ENCODE results near the gene AMPD3.

The AMPD3 gene

DNA sequence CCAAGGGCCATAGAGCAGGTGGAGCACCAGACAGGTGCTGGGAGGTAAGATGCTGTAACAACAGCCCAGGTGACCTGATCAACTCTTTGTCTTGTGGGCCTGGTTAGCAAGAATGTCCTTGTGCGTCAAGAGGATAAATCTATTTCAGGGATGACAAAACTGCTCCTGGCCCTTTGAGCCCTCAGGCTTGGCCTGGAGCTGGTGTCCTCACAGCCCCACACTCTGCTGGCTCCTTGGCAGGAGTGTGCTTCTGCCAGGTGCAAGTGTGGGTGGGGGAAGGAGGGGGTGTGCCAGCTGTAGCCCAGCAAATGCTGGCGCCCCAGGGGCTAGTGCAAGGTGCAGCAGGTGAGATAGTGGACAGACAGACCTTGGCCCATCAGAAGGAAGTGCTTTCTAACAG, 19.5 kb downstream of the AMPD3 start:
- no peak for TF ChIP-seq TAF1 (IDR thresholded peaks at IDR 0.05; ENCODE audit: borderline replicate concordance, low read depth, low read length)
- DNase-seq (ENCODE audit: insufficient read length) (no peak), FAIRE-seq (no peak)

DNA sequence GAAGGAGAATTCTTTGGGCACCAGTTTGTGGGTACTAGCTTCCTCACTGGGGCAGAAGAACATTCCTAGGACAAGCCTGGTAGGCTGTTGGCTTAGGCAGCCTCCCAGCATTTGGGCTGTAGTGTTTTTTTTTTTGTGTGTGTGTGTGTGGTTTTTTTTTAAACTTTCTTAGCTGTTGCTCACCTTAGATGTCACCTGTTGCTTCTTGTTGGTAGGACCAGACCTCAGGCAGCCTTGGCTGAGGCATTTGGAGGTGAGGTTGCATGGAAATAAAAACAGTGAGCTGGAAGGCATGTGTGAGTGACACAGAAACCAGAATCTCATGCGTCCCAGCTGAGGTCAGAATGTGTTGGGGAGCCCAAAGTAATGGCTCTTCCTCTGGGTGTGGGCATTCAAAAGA, 21.3 kb downstream of the AMPD3 start:
- FAIRE-seq (no peak), DNase-seq (ENCODE audit: insufficient read length) (no peak)
- TF ChIP-seq TAF1 (IDR thresholded peaks at IDR 0.05; ENCODE audit: borderline replicate concordance, low read depth, low read length) (no peak), POLR2AphosphoS5 (IDR thresholded peaks at IDR 0.05; ENCODE audit: low read depth, low read length) (no peak), POLR2A (IDR thresholded peaks at IDR 0.05; ENCODE audit: low read depth, low read length) (no peak)

DNA sequence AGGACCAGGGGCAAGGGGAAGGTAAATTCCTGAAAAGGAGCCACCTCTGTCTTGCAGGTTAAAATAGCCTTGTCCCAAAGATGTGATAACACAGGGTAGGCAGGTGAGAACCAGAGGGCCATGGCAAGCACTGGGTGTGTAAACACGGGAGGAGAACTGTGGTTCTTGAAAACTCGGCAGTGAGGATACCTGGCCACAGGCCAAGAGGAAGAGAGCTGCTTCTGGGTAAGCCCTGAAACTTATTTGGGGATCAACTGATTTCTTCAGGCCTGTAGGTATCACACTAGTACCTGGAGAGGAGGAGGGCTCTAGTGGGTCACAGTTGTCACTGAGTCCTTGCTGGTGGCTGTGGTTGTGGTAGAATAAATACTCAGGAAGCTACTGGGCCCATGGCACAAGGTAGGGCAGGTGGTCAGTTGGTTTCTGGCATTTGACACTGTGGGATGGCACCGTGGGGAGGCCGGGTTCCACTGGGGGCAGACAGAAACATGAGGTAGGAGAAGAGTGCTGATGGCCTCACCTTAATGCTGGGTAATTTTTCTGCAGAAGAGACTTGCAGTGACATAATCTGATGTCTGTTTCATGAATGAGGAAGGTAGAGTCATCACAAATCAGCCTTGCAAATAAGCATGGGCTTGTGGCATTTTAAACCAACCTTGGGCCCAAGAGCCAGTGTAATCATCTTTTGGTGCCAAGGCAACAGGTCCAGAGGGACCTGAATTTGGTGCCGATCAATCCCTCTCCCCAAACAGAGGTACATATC, 22.0 kb downstream of the AMPD3 start:
- DNase-seq (ENCODE audit: insufficient read length) (no peak), FAIRE-seq (no peak)
- TF ChIP-seq TAF1 (IDR thresholded peaks at IDR 0.05; ENCODE audit: borderline replicate concordance, low read depth, low read length) (no peak), POLR2A (IDR thresholded peaks at IDR 0.05; ENCODE audit: low read depth, low read length) (no peak), POLR2AphosphoS5 (IDR thresholded peaks at IDR 0.05; ENCODE audit: low read depth, low read length) (no peak)

DNA sequence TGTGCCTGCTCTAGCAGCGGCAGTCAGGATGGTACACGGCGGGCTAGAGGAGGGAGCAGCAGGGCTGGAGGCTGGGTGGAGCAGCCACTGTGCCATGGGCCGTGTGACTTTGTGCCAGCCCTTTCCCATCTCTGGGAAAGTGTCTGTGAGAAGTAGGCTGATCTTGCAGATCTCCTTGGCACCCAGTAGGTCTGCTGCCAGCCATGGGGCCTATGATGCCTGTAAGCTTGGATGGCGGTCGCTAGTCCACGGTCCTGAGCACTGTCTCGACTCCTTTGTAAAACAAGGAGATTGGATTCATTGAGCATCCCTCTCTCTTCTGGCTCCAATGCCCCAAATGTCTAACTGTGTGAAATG, 22.6 kb downstream of the AMPD3 start:
- DNase-seq (ENCODE audit: insufficient read length) (no peak), FAIRE-seq (peak; percentile 40)
- no peak for TF ChIP-seq POLR2AphosphoS5 (IDR thresholded peaks at IDR 0.05; ENCODE audit: low read depth, low read length)

DNA sequence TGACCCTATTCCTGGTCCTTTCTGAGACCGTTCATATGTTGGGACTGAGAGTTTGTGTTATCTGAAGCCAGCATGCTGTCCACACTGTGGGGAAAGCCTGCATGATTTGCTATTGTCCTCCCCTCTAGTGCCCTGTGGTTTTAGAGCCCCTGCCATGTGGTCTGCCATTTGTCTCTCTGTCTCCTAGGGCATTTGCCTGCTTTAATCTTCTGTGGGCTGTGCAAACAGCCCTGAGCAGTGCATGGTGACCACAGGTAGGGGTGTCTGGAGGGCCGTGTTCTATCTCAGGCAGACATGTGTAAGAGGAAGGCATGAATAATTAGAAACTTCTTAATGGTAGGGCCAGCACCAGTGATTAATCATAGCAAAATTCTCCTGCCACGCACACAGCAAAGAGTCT, 23.0 kb downstream of the AMPD3 start:
- FAIRE-seq (no peak), DNase-seq (ENCODE audit: insufficient read length) (no peak)
- TF ChIP-seq TAF1 (IDR thresholded peaks at IDR 0.05; ENCODE audit: borderline replicate concordance, low read depth, low read length) = no peak
- no peak for TF ChIP-seq POLR2A (IDR thresholded peaks at IDR 0.05; ENCODE audit: low read depth, low read length)
- TF ChIP-seq POLR2AphosphoS5 (IDR thresholded peaks at IDR 0.05; ENCODE audit: low read depth, low read length) = no peak

DNA sequence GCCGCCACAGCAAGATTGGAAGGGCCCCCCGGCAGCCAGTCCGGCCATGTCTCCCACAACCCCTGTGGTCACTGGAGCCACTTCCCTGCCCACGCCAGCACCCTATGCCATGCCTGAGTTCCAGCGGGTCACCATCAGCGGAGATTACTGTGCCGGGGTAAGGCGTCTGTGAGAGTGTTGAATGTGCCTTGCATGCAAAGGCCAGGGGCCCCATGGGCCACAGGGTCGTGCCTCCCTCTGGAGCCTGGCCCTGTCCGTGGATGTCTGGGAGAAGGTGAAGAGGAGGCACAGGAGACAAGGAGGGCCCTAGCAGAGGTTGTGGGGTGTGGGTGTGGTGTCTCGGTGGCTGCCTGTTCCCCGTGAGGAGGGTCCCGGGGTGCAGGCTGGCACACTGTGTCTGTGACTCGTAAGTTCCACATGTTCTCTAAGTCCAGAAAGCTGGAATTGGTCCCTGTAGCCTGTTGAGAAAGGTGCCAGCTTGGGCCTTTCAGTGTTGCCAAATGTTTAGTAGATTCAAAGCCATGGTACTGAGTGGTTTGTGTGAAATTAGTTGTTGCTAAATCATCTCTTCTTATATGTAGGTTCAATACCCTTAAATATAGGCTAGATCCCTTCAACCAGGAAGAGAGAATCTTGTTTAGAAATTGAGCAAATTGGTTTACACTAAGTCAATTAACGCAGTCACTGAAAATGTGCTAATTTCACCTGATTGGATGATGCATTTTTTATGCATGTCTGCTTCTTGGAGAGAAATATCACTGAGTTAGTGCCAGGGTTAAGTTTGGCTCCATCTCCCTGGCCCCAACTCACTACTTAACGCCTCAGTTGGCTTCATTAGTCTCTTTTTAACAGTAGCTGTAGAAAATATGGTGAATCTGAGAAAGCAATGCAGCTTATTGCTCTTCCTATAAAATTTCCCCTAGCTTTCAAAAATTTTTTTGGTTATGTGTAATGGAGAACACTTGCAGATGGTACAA, 23.8 kb downstream of the AMPD3 start:
- FAIRE-seq = no peak
- no peak for TF ChIP-seq TAF1 (IDR thresholded peaks at IDR 0.05; ENCODE audit: borderline replicate concordance, low read depth, low read length)
- TF ChIP-seq POLR2AphosphoS5 (IDR thresholded peaks at IDR 0.05; ENCODE audit: low read depth, low read length) = no peak
- TF ChIP-seq POLR2A (IDR thresholded peaks at IDR 0.05; ENCODE audit: low read depth, low read length) = no peak
- DNase-seq (ENCODE audit: insufficient read length) = no peak

DNA sequence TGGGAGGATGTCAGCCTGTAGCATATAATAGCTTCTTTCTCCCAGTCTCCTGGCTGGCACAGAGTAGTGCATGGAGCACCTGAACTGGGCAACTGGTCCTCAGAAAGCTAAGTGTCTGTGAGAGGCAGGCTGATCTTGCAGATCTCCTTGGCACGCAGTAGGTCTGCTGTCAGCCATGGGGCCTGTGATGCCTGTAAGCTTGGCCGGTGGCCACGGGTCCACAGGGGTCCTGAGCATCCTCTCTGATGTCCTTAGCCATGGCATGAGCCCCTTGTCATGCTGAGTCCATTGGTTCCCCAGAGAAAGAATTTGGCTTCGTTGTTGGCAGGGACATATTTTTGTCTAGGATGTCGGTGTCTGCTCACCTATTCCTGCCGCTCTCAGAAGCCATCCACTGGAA, 25.0 kb downstream of the AMPD3 start:
- DNase-seq (ENCODE audit: insufficient read length) = no peak
- TF ChIP-seq POLR2AphosphoS5 (IDR thresholded peaks at IDR 0.05; ENCODE audit: low read depth, low read length) (no peak), POLR2A (IDR thresholded peaks at IDR 0.05; ENCODE audit: low read depth, low read length) (no peak), TAF1 (IDR thresholded peaks at IDR 0.05; ENCODE audit: borderline replicate concordance, low read depth, low read length) (no peak)
- FAIRE-seq = no peak

DNA sequence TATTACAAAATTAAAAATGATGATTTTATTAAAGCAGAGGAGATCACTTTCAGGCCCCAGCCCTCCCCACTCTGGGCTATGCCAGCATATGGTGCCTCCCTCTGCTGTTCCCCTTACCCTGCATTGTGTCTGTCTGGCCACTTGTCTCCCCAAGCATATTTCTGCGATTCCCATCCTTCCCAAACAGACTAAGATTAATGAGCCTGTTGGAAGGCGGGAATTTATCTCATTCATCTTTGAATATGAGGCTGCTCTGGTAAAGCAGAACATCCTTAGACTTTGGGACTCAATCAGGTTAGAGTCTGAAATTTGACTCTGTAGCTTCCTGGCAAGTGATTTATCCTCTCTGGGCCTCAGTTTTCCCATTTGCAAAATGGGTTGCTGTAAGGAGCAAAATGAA, 25.7 kb downstream of the AMPD3 start:
- FAIRE-seq (no peak), DNase-seq (ENCODE audit: insufficient read length) (no peak)
- TF ChIP-seq POLR2A (IDR thresholded peaks at IDR 0.05; ENCODE audit: low read depth, low read length) = no peak

DNA sequence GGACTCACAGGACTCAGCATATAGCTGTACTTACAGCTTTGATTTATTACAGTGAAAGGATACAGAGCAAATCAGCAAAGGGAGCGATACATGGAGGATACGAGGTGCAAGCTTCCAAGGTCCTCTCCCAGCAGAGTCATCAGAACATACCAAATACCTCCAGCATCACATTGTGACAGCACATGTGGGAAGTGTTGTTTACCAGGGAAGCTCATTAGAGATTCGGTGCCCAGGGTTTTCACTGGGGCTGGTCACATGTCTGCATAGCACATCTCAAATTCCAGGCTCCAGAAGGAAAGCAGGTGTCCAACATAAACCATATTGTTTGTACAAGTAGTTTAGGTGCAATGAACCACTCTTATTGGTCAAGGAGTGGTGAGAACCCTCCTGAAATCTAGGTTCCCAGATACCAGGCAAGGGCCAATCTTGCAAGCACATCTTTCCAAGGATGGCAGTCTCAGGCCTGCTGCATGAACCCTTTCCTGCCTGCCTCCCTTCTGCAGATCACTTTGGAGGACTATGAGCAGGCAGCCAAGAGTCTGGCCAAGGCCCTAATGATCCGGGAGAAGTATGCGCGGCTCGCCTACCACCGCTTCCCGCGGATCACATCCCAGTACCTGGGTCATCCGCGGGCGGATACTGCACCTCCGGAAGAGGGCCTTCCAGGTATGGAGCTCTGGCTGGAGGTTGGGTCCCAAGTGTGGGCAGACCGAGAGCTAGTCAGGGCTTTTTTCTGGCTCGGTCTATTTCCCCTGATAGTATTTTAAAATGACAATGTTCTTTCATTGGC, 26.7 kb downstream of the AMPD3 start:
- no peak for TF ChIP-seq TAF1 (IDR thresholded peaks at IDR 0.05; ENCODE audit: borderline replicate concordance, low read depth, low read length)
- DNase-seq (ENCODE audit: insufficient read length) = no peak

DNA sequence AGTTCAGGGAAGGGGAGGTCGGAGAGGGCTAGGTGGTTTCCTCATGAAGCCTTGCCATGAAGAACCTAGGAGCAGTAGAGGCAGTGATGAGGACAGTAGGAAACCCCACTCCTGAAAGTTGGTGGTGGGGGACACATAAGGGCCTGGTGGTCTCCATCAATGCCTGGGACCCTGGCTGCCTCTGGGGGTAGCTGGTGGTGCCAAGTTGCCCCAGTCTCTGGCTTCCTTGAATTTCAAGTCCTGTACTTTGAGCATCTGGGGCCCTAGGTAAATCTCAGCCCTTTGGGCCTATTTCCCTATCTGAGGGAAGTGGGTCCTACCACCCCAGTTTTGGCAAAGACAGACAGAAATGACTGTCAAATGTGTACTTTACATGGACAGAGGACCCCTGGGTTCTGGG, 28.1 kb downstream of the AMPD3 start:
- no peak for TF ChIP-seq POLR2A (IDR thresholded peaks at IDR 0.05; ENCODE audit: low read depth, low read length)
- no peak for TF ChIP-seq TAF1 (IDR thresholded peaks at IDR 0.05; ENCODE audit: borderline replicate concordance, low read depth, low read length)
- no peak for TF ChIP-seq POLR2AphosphoS5 (IDR thresholded peaks at IDR 0.05; ENCODE audit: low read depth, low read length)
- DNase-seq (ENCODE audit: insufficient read length) (no peak), FAIRE-seq (no peak)

More for the DNA sequence above, 26.7 kb downstream of the AMPD3 start:
- no peak for FAIRE-seq

DNA sequence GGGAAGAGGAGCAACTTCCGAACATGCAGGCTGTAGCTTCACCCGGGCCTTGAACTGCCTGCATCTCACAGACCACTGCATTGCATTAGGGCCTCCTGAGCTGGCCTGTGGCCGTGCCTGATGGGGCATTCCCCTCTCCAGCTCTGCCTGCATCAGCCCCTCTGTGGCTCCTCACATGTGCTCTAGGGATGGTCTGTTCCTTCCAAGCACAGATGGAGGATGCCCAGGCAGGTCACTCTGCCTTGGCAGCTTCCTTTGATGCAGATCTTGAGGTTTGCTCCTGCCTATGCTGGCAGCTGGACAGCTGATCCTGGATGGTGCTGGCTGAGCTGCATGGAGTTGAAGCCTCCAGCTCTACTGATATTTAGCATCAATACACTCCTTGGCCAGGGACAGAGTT, 28.5 kb downstream of the AMPD3 start:
- DNase-seq (ENCODE audit: insufficient read length) = no peak
- no peak for FAIRE-seq
- TF ChIP-seq POLR2AphosphoS5 (IDR thresholded peaks at IDR 0.05; ENCODE audit: low read depth, low read length) = no peak
- TF ChIP-seq TAF1 (IDR thresholded peaks at IDR 0.05; ENCODE audit: borderline replicate concordance, low read depth, low read length) = no peak
- no peak for TF ChIP-seq POLR2A (IDR thresholded peaks at IDR 0.05; ENCODE audit: low read depth, low read length)

All from GM12892 (cell line).